HepG2 (cell line): ENCODE results near the gene POLR3H.

ENCODE experiments used
- AKAP8 ChIP-seq: sonication (generic); formaldehyde crosslinking; IDR thresholded peaks from 2 replicates; pipeline ENCODE4 v1.5.1; 2020; ENCODE audit warnings: mild to moderate bottlenecking, missing genetic modification reagents
- CCAR2 ChIP-seq: fragments of 200-400 bp; formaldehyde crosslinking; optimal IDR thresholded peaks from 2 replicates; pipeline ENCODE3; 2018; ENCODE audit warnings: low read depth, mild to moderate bottlenecking, low read length, moderate library complexity
- DMAP1 ChIP-seq: IDR thresholded peaks from 2 replicates; pipeline ENCODE4 v1.6.1; 2016
- ELF1 ChIP-seq: sonication (generic); formaldehyde crosslinking; IDR thresholded peaks from 2 replicates; pipeline ENCODE4 v1.4.0; 2020; ENCODE audit warnings: missing genetic modification reagents
- JUN ChIP-seq: sonication (generic); formaldehyde crosslinking; IDR thresholded peaks from 2 replicates; pipeline ENCODE4 v1.4.0; 2020; ENCODE audit warnings: mild to moderate bottlenecking, missing genetic modification reagents
- KMT2B ChIP-seq: IDR thresholded peaks from 2 replicates; pipeline ENCODE4 v1.6.1; 2016; ENCODE audit warnings: missing genetic modification reagents, missing compliant biosample characterization
- MEIS1 ChIP-seq: sonication (generic); formaldehyde crosslinking; IDR thresholded peaks from 2 replicates; pipeline ENCODE4 v1.9.0; 2021; ENCODE audit warnings: mild to moderate bottlenecking, missing genetic modification reagents, moderate library complexity, borderline replicate concordance
- STAT6 ChIP-seq: sonication (generic); formaldehyde crosslinking; IDR thresholded peaks from 2 replicates; pipeline ENCODE4 v1.4.0; 2020; ENCODE audit warnings: missing genetic modification reagents, mild to moderate bottlenecking, borderline replicate concordance
- THAP11 ChIP-seq: IDR thresholded peaks from 2 replicates; pipeline ENCODE4 v1.6.1; 2016; ENCODE audit warnings: missing biosample characterization, missing genetic modification reagents
- ZNF143 ChIP-seq: sonication (generic); formaldehyde crosslinking; IDR thresholded peaks from 2 replicates; pipeline ENCODE4 v1.4.0; 2020; ENCODE audit warnings: missing genetic modification reagents
- ZNF562 ChIP-seq: sonication (generic); formaldehyde crosslinking; IDR thresholded peaks from 2 replicates; pipeline ENCODE4 v1.8.0; 2022; ENCODE audit warnings: missing genetic modification reagents, borderline replicate concordance
- TF ChIP-seq, protein P1 (sequence below): IDR thresholded peaks from 2 replicates; pipeline ENCODE4 v1.6.1; 2012; ENCODE audit warnings: inconsistent platforms
- TF ChIP-seq, protein P2 (sequence below): sonication (generic); formaldehyde crosslinking; IDR thresholded peaks from 2 replicates; pipeline ENCODE4 v1.5.0; 2020; ENCODE audit warnings: mild to moderate bottlenecking, missing genetic modification reagents, moderate library complexity

- no peak for TF ChIP-seq CCAR2
- no peak for TF ChIP-seq THAP11
- no peak for TF ChIP-seq JUN (CRISPR knock-in tag)
- TF ChIP-seq ELF1 (CRISPR knock-in tag): no peak
- no peak for TF ChIP-seq KMT2B (CRISPR knock-in tag)
- TF ChIP-seq MEIS1 (CRISPR knock-in tag): no peak
- no peak for TF ChIP-seq AKAP8 (CRISPR knock-in tag)
- TF ChIP-seq ZNF562 (CRISPR knock-in tag): no peak
- TF ChIP-seq ZNF143: no peak
- no peak for TF ChIP-seq DMAP1 (CRISPR knock-in tag)
- TF ChIP-seq, protein P1, sequence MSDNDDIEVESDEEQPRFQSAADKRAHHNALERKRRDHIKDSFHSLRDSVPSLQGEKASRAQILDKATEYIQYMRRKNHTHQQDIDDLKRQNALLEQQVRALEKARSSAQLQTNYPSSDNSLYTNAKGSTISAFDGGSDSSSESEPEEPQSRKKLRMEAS: no peak
- TF ChIP-seq, protein P2, sequence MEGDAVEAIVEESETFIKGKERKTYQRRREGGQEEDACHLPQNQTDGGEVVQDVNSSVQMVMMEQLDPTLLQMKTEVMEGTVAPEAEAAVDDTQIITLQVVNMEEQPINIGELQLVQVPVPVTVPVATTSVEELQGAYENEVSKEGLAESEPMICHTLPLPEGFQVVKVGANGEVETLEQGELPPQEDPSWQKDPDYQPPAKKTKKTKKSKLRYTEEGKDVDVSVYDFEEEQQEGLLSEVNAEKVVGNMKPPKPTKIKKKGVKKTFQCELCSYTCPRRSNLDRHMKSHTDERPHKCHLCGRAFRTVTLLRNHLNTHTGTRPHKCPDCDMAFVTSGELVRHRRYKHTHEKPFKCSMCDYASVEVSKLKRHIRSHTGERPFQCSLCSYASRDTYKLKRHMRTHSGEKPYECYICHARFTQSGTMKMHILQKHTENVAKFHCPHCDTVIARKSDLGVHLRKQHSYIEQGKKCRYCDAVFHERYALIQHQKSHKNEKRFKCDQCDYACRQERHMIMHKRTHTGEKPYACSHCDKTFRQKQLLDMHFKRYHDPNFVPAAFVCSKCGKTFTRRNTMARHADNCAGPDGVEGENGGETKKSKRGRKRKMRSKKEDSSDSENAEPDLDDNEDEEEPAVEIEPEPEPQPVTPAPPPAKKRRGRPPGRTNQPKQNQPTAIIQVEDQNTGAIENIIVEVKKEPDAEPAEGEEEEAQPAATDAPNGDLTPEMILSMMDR: no peak
- no peak for TF ChIP-seq STAT6 (CRISPR knock-in tag)
Measured at GRCh38 chr22:41585898-41586297, 41.6 kb upstream of the POLR3H start.
